ENCODE data around the gene ITGB3BP. TPM values are rescaled to one million over a fixed set of nuclear protein-coding genes. Genes with fewer than 3 reads are reported as not detected.

The ITGB3BP gene
- total RNA-seq, 2 experiments from 2014 or later: 8.3 to 9.3 TPM

DNA sequence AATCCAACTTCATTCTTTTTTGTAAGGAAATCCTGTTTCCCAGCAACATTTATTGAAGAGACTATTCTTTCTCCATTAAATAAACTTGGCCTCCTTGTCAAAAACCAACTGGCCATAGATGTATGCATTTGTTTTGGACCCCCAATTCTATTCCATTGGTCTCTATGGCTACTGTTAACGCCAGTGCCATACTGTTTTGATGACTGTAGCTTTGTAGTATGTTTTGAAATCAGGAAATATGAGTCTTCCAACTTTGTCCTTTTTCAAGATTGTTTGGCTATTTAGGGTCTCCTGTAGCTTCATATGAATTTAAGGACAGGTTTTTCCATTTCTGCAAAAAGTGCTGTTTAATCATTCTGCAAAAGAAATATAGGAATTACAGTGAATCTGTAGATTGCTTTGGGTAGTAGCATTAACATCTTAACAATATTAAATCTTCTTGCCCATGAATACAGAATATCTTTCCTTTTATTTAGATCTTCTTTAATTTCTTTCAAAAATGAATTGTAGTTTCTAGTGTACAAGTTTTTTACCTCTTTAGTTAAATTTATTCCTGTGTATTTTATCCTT, 61.3 kb downstream of the ITGB3BP start:
- no peak overlapping the region for H3K4me3 ChIP-seq (ENCODE audit: low read length)
- H3K27me3 Mint-ChIP-seq: no peaks in the 10 kb centered on the region
- H3K36me3 ChIP-seq (ENCODE audit: insufficient read depth, low read length): no peaks in the 10 kb centered on the region
- no peak overlapping the region for H3K27ac ChIP-seq (ENCODE audit: low read depth in 1 of 2, low read length in 2 of 2)
- peaks cover 7% of the 10 kb centered on the region for H3K9me3 Mint-ChIP-seq
- ChIA-PET POLR2A (no interaction called here), CTCF (no interaction called here)
- no peak overlapping the region for H3K27ac Mint-ChIP-seq
- H3K9me3 ChIP-seq (ENCODE audit: control insufficient read depth in 1 of 2, insufficient read depth in 1 of 2, low read length in 2 of 2): peaks cover 0 to 5% of the 10 kb centered on the region in 2 experiments
- ATAC-seq (ENCODE audit: poor library complexity) (no peak), DNase-seq (no peak)
- peaks cover 27% of the 10 kb centered on the region for H3K36me3 Mint-ChIP-seq (ENCODE audit: low read depth)
- H3K4me3 Mint-ChIP-seq: no peak overlapping the region
- H3K27me3 ChIP-seq (ENCODE audit: control insufficient read depth in 1 of 2, insufficient read depth in 2 of 2, low read length in 2 of 2): no peaks in the 10 kb centered on the region
- no peaks in the 10 kb centered on the region for H3K4me1 Mint-ChIP-seq (ENCODE audit: low read depth)
- intact Hi-C loops (cut with DNase I, micrococcal nuclease): no loop called here
- H3K4me1 ChIP-seq (ENCODE audit: insufficient read depth, low read length): no peaks in the 10 kb centered on the region
- TF ChIP-seq CTCF (IDR thresholded peaks at IDR 0.05): no peak

- H3K27ac ChIP-seq (ENCODE audit: low read depth in 1 of 2, low read length in 2 of 2): no peak overlapping the region
- no peaks in the 10 kb centered on the region for H3K27me3 ChIP-seq (ENCODE audit: control insufficient read depth in 1 of 2, insufficient read depth in 2 of 2, low read length in 2 of 2)
- Mint-ChIP-seq H3K27me3 (no peaks in the 10 kb centered on the region), H3K27ac (no peak overlapping the region), H3K4me1 (ENCODE audit: low read depth) (no peaks in the 10 kb centered on the region), H3K36me3 (ENCODE audit: low read depth) (peaks cover 27% of the 10 kb centered on the region), H3K9me3 (peaks cover 7% of the 10 kb centered on the region), H3K4me3 (no peak overlapping the region)
- H3K4me3 ChIP-seq (ENCODE audit: low read length): no peak overlapping the region
- no peak for DNase-seq
- POLR2A ChIA-PET: no interaction called here
- no peak for ATAC-seq (ENCODE audit: poor library complexity)
- CTCF ChIA-PET: no interaction called here
- intact Hi-C loops (cut with DNase I, micrococcal nuclease): no loop called here
- H3K9me3 ChIP-seq (ENCODE audit: control insufficient read depth in 1 of 2, insufficient read depth in 1 of 2, low read length in 2 of 2): peaks cover 0 to 5% of the 10 kb centered on the region in 2 experiments
- H3K36me3 ChIP-seq (ENCODE audit: insufficient read depth, low read length): no peaks in the 10 kb centered on the region
- H3K4me1 ChIP-seq (ENCODE audit: insufficient read depth, low read length): no peaks in the 10 kb centered on the region
- TF ChIP-seq CTCF (IDR thresholded peaks at IDR 0.05): no peak
Measured at GRCh38 chr1:63458750-63459149, 64.3 kb downstream of the ITGB3BP start.

DNA sequence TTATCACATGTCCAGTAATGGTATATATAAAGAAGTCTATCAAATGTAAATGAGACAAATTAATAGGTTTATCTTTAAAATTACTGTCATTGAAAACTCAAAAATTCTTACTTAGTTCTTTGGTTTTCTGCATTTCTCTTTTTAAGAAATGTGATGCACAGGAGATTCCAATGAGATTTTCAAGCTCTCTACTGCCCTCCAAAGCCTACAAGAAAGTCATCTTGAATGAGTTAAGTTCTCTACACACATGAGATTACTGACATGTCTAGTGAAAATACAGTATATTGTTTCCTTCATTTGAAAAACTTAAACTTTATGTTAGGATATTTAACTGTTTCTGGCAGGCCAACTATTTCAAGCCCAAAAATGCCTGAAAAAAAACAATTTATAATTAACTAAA, 68.8 kb downstream of the ITGB3BP start:
- H3K4me3 Mint-ChIP-seq: no peak overlapping the region
- no peaks in the 10 kb centered on the region for H3K4me1 Mint-ChIP-seq (ENCODE audit: low read depth)
- intact Hi-C loops (cut with DNase I, micrococcal nuclease): no loop called here
- CTCF ChIA-PET: no interaction called here
- peaks cover 9% of the 10 kb centered on the region for H3K36me3 Mint-ChIP-seq (ENCODE audit: low read depth)
- H3K4me1 ChIP-seq (ENCODE audit: insufficient read depth, low read length): no peaks in the 10 kb centered on the region
- no peaks in the 10 kb centered on the region for H3K9me3 ChIP-seq (ENCODE audit: control insufficient read depth in 1 of 2, insufficient read depth in 1 of 2, low read length in 2 of 2)
- H3K27me3 ChIP-seq (ENCODE audit: control insufficient read depth in 1 of 2, insufficient read depth in 2 of 2, low read length in 2 of 2): no peaks in the 10 kb centered on the region
- H3K9me3 Mint-ChIP-seq: no peaks in the 10 kb centered on the region
- no peak overlapping the region for H3K4me3 ChIP-seq (ENCODE audit: low read length)
- no peaks in the 10 kb centered on the region for H3K27me3 Mint-ChIP-seq
- ATAC-seq (ENCODE audit: poor library complexity): no peak
- H3K27ac Mint-ChIP-seq: no peak overlapping the region
- no peaks in the 10 kb centered on the region for H3K36me3 ChIP-seq (ENCODE audit: insufficient read depth, low read length)
- no peak overlapping the region for H3K27ac ChIP-seq (ENCODE audit: low read depth in 1 of 2, low read length in 2 of 2)
- POLR2A ChIA-PET: no interaction called here
- no peak for TF ChIP-seq CTCF (IDR thresholded peaks at IDR 0.05)
- no peak for DNase-seq
